MM.1S (cell line): ENCODE data around the gene NR2C2.

ENCODE experiments used
- DNase-seq: peaks from one replicate; pipeline ENCODE4 v3.0.0-alpha.2; 2015
- H2AFZ ChIP-seq: fragments of 300-600 bp; sonication (generic); 2 replicates; pipeline ENCODE4 v1.6.0; 2016; ENCODE audit warnings: antibody characterized with exemption, low read length
- H3F3A ChIP-seq: fragments of 300-600 bp; sonication (generic); 2 replicates; pipeline ENCODE4 v1.6.1; 2016; ENCODE audit warnings: mild to moderate bottlenecking, antibody characterized with exemption, low read length, moderate library complexity, mixed read lengths; ENCODE audit not compliant: insufficient read depth
- H3K27ac ChIP-seq: fragments of 300-600 bp; sonication (generic); 2 replicates; pipeline ENCODE4 v1.5.1; 2016; ENCODE audit warnings: mild to moderate bottlenecking, low read length
- H3K27me3 ChIP-seq: fragments of 300-600 bp; sonication (generic); replicated peaks from 2 replicates; pipeline ENCODE4 v1.6.0; 2016; ENCODE audit warnings: low read length; ENCODE audit not compliant: insufficient read depth
- H3K36me3 ChIP-seq: fragments of 300-600 bp; sonication (generic); replicated peaks from 2 replicates; pipeline ENCODE4 v1.6.1; 2016; ENCODE audit warnings: mild to moderate bottlenecking, low read length, mixed read lengths; ENCODE audit not compliant: insufficient read depth
- H3K4me1 ChIP-seq: fragments of 300-600 bp; sonication (generic); 2 replicates; pipeline ENCODE4 v1.6.1; 2016; ENCODE audit warnings: low read length, mixed read lengths
- H3K4me2 ChIP-seq: fragments of 300-600 bp; sonication (generic); 2 replicates; pipeline ENCODE4 v1.6.0; 2016; ENCODE audit warnings: low read depth, low read length
- H3K4me3 ChIP-seq: fragments of 300-600 bp; sonication (generic); 2 replicates; pipeline ENCODE4 v1.5.1; 2016; ENCODE audit warnings: low read length, mixed read lengths
- H3K79me2 ChIP-seq: fragments of 300-600 bp; sonication (generic); 2 replicates; pipeline ENCODE4 v1.6.1; 2016; ENCODE audit warnings: mixed run types, low read length, mixed read lengths
- H3K9ac ChIP-seq: fragments of 300-600 bp; sonication (generic); 2 replicates; pipeline ENCODE4 v1.6.1; 2016; ENCODE audit warnings: low read length, mixed read lengths
- H3K9me2 ChIP-seq: fragments of 300-600 bp; sonication (generic); replicated peaks from 2 replicates; pipeline ENCODE4 v1.6.1; 2016; ENCODE audit warnings: mild to moderate bottlenecking, low read length, mixed read lengths; ENCODE audit not compliant: insufficient read depth
- H3K9me3 ChIP-seq: fragments of 300-600 bp; sonication (generic); replicated peaks from 2 replicates; pipeline ENCODE4 v1.6.1; 2016; ENCODE audit warnings: mild to moderate bottlenecking, low read length, mixed read lengths; ENCODE audit not compliant: insufficient read depth
- H4K20me1 ChIP-seq: fragments of 300-600 bp; sonication (generic); 2 replicates; pipeline ENCODE4 v1.6.1; 2016; ENCODE audit warnings: mild to moderate bottlenecking, low read length, moderate library complexity, mixed read lengths; ENCODE audit not compliant: insufficient read depth
- CTCF ChIP-seq: fragments of 300-600 bp; sonication (generic); IDR thresholded peaks from 2 replicates; pipeline ENCODE4 v1.5.1; 2016; ENCODE audit warnings: antibody characterized with exemption, low read length, mixed read lengths
- EZH2 ChIP-seq: fragments of 300-600 bp; sonication (generic); optimal IDR thresholded peaks from 2 replicates; pipeline ENCODE3; 2017; ENCODE audit warnings: low read depth, mild to moderate bottlenecking, antibody characterized with exemption, low read length, mixed read lengths
- EZH2phosphoT487 ChIP-seq: fragments of 300-600 bp; sonication (generic); IDR thresholded peaks from 2 replicates; pipeline ENCODE4 v1.6.1; 2018; ENCODE audit warnings: antibody characterized with exemption, low read length

The NR2C2 gene

GRCh38 chr3:15091575-15091974 lies 144.2 kb downstream of the NR2C2 start:
- 0 out of 2 replicates have a peak, but pooled peaks cover 11% of the 10 kb centered on the region for H3K36me3 ChIP-seq
- H3K9me3 ChIP-seq = no peaks in the 10 kb centered on the region

GRCh38 chr3:15092686-15093085 lies 145.3 kb downstream of the NR2C2 start:
- no peak for DNase-seq
- Histone ChIP-seq H3K36me3 (0 out of 2 replicates have a peak, but pooled peaks cover 11% of the 10 kb centered on the region), H3K27me3 (no peaks in the 10 kb centered on the region), H3K4me3 (no peak overlapping the region), H2AFZ (no peak overlapping the region), H3K4me1 (peaks cover 3% of the 10 kb centered on the region; the same call in 1 of the 2 replicates), H3K9me2 (no peaks in the 10 kb centered on the region), H3K9me3 (no peaks in the 10 kb centered on the region), H3K79me2 (peaks cover 17% of the 10 kb centered on the region), H3K27ac (no peak overlapping the region), H3K4me2 (no peak overlapping the region), H3F3A (no peaks in the 10 kb centered on the region), H4K20me1 (no peaks in the 10 kb centered on the region), H3K9ac (no peak overlapping the region)
- TF ChIP-seq CTCF = no peak
- TF ChIP-seq EZH2 = no peak
- TF ChIP-seq EZH2phosphoT487 = no peak

More at GRCh38 chr3:15091575-15091974, 144.2 kb downstream of the NR2C2 start:
- Histone ChIP-seq H3K79me2 (peaks cover 8% of the 10 kb centered on the region; the same call in 1 of the 2 replicates), H3K4me2 (no peak overlapping the region), H3K27me3 (no peaks in the 10 kb centered on the region), H3K9ac (no peak overlapping the region), H3K9me2 (no peaks in the 10 kb centered on the region), H3K4me1 (no peaks in the 10 kb centered on the region), H3F3A (no peaks in the 10 kb centered on the region), H3K4me3 (no peak overlapping the region), H4K20me1 (no peaks in the 10 kb centered on the region), H3K27ac (no peak overlapping the region), H2AFZ (no peak overlapping the region)
- DNase-seq = no peak
- TF ChIP-seq EZH2phosphoT487 = no peak
- no peak for TF ChIP-seq CTCF
- no peak for TF ChIP-seq EZH2

- no peak for TF ChIP-seq EZH2
- no peak for TF ChIP-seq CTCF
- no peak for TF ChIP-seq EZH2phosphoT487
- Histone ChIP-seq H2AFZ (no peak overlapping the region), H3K4me3 (no peak overlapping the region), H3K9me2 (no peaks in the 10 kb centered on the region), H4K20me1 (no peaks in the 10 kb centered on the region), H3F3A (no peaks in the 10 kb centered on the region), H3K9ac (no peak overlapping the region), H3K27ac (no peak overlapping the region), H3K36me3 (0 out of 2 replicates have a peak, but pooled peaks cover 11% of the 10 kb centered on the region), H3K27me3 (no peaks in the 10 kb centered on the region), H3K9me3 (no peaks in the 10 kb centered on the region), H3K79me2 (peaks cover 29% of the 10 kb centered on the region), H3K4me1 (peaks cover 7% of the 10 kb centered on the region; the same call in 1 of the 2 replicates), H3K4me2 (no peak overlapping the region)
- no peak for DNase-seq
Measured at GRCh38 chr3:15094187-15094875, 146.9 kb downstream of the NR2C2 start.
